GM12872 (cell line): ENCODE measurements around the gene ADPRHL1.

Source experiments
- CTCF ChIP-seq: IDR thresholded peaks from 3 replicates; pipeline ENCODE4 v1.5.1; 2011; ENCODE audit warnings: low read depth, mild to moderate bottlenecking, low read length, moderate library complexity; ENCODE audit not compliant: insufficient read depth

Gene ADPRHL1

GRCh38 chr13:113468472-113469201 is 15.3 kb upstream of the ADPRHL1 start:
- TF ChIP-seq CTCF: no peak

GRCh38 chr13:113468029-113468428 is 14.7 kb upstream of the ADPRHL1 start:
- TF ChIP-seq CTCF: no peak

GRCh38 chr13:113466383-113466782 is 13.1 kb upstream of the ADPRHL1 start:
- TF ChIP-seq CTCF: no peak

- TF ChIP-seq CTCF: no peak
Observed at GRCh38 chr13:113465300-113465699, 12.0 kb upstream of the ADPRHL1 start.

GRCh38 chr13:113464476-113464875 is 11.2 kb upstream of the ADPRHL1 start:
- no peak for TF ChIP-seq CTCF

GRCh38 chr13:113461022-113461751 is 7.9 kb upstream of the ADPRHL1 start:
- no peak for TF ChIP-seq CTCF

- TF ChIP-seq CTCF: no peak
Observed at GRCh38 chr13:113460599-113460998, 7.3 kb upstream of the ADPRHL1 start.
